ENCODE data around the gene TNFAIP8L2. TPM values are rescaled to one million over a fixed set of nuclear protein-coding genes. Genes with fewer than 3 reads are reported as not detected.

Gene TNFAIP8L2
- total RNA-seq, 4 donors from 2014 or later, result 2.0 to 5.2 (median 4.2) TPM

DNA sequence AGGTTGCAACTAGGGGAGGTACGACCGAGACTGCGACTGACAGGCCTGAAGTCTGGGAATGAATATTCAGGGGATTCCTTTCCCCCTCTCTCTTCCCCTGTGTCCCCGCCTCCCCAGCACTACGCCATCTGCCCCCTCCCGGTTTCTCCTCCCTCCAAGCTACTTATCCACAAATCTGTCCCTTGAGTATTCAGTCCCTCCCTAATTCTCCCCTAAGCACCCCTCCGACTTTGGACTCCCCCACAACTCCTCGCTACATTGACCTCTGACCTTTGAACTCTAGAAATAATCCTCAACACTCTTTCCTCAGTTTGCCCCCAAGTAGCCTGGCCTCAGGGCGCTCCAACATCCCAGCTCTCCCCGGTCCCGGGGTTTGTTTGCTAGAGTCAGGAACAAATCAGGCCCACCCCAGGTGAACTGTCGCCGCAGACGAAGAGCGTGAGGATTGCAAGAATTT, 8.9 kb downstream of the TNFAIP8L2 start:
- Histone ChIP-seq H3K4me1 (peaks cover 6 to 30% (median 20%) of the 10 kb centered on the region in 4 donors), H3K9me3 (no peaks in the 10 kb centered on the region), H3K27ac (peak overlapping the region; percentile 84 to 94 (median 88)), H3K4me3 (peak overlapping the region; percentile 32 to 94 (median 78)), H3K36me3 (peaks cover 0 to 18% (median 4%) of the 10 kb centered on the region in 4 donors), H3K27me3 (no peaks in the 10 kb centered on the region)
- peak; percentile 49 for DNase-seq
- intact Hi-C loops (cut with DNase I; ENCODE audit: low total_unique reads) (no loop called here), in situ Hi-C loops (cut with MboI; ENCODE audit: low pct_ligation_motif_present in 1 of 4, low pct_unique_long_range_greater_than_20kb in 1 of 4, low sequenced_read_pairs in 3 of 4) (loop anchor here in 1 of 4 donors (25.0 kb wide), 1 partner anchor 128 kb away; the partner anchor contains the start of genes BNIPL and C1orf56)
- TF ChIP-seq, protein P1, sequence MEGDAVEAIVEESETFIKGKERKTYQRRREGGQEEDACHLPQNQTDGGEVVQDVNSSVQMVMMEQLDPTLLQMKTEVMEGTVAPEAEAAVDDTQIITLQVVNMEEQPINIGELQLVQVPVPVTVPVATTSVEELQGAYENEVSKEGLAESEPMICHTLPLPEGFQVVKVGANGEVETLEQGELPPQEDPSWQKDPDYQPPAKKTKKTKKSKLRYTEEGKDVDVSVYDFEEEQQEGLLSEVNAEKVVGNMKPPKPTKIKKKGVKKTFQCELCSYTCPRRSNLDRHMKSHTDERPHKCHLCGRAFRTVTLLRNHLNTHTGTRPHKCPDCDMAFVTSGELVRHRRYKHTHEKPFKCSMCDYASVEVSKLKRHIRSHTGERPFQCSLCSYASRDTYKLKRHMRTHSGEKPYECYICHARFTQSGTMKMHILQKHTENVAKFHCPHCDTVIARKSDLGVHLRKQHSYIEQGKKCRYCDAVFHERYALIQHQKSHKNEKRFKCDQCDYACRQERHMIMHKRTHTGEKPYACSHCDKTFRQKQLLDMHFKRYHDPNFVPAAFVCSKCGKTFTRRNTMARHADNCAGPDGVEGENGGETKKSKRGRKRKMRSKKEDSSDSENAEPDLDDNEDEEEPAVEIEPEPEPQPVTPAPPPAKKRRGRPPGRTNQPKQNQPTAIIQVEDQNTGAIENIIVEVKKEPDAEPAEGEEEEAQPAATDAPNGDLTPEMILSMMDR (IDR thresholded peaks at IDR 0.05), result peak in 1 of 5 experiments; percentile 13
- TF ChIP-seq EP300 (IDR thresholded peaks at IDR 0.05; ENCODE audit: low read depth), result no peak
- 7 to 13% methylated on average over 3 to 15 of the region's 15 CpGs for WGBS, 2 donors (ENCODE audit: low coverage in 1 of 2)

DNA sequence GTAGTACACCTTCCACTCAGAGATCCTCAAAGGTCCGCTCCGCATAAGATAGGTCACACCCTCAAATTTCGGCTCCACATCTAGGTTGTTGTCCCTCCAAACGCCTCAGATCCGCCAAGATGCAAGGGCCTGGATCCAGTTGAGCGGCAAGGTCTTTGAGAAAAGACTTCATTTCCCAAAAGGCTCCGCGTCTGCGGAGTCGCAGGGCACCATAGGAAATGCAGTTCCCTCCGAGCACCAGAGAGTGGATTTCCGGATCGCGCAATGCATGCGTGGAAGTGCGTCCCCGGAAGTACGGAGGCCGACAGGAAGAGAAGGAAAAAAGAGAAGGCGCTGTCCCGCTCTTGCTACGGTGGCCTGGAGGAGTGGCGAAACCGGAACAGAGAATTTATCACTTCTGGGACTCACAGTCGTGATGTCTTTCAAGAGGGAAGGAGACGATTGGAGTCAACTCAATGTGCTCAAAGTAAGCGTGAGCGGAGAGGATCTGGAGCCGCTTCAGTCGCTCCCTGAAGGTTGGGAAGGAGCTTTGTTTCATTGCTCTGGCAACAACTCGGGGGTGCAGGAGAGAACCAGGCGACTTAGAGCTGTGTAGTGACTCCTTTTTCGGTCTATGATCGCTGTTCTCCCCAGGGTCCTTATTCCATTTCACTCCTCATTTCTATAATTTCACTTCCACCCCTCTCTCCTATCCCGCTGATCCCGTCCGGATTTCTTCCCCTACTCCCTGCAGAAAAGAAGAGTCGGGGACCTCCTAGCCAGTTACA, 9.5 kb downstream of the TNFAIP8L2 start, which contains the start of the genes LYSMD1 and SCNM1:
Gene LYSMD1, minus strand, starts transcription at position 165 of the 767 bp plus-strand sequence. CDS start 644 bp downstream, outside the sequence.
Gene SCNM1, plus strand, starts transcription at position 407 of the 767 bp plus-strand sequence. Its CDS starts 9 bp downstream, at position 416.
- in situ Hi-C loops (cut with MboI; ENCODE audit: low pct_ligation_motif_present in 1 of 4, low pct_unique_long_range_greater_than_20kb in 1 of 4, low sequenced_read_pairs in 3 of 4), result loop anchor here in 1 of 4 donors (25.0 kb wide), 1 partner anchor 129 kb away; the partner anchor contains the start of genes BNIPL and C1orf56
- peak; percentile 98 for DNase-seq
- intact Hi-C loops (cut with DNase I; ENCODE audit: low total_unique reads), result loop anchor here (1.0 kb wide), 1 partner anchor 24 kb away; no protein-coding TSS in a partner anchor
- Histone ChIP-seq H3K27me3 (no peaks in the 10 kb centered on the region), H3K4me3 (peak within 1 kb of the TSS; percentile 47 to 94 (median 78)), H3K9me3 (no peaks in the 10 kb centered on the region), H3K27ac (peak within 1 kb of the TSS; percentile 84 to 94 (median 88)), H3K36me3 (peaks cover 0 to 12% (median under 1%) of the 10 kb centered on the region in 4 donors), H3K4me1 (peaks cover 6 to 25% (median 20%) of the 10 kb centered on the region in 4 donors)
- WGBS, 2 donors (ENCODE audit: low coverage in 1 of 2), result 0 to 1% methylated on average over 2 to 38 of the region's 38 CpGs
- peak; percentile 62 for TF ChIP-seq POLR2A (IDR thresholded peaks at IDR 0.05)
- TF ChIP-seq POLR2AphosphoS5 (IDR thresholded peaks at IDR 0.05), result peak; percentile 89 to 94 (median 94)
- peak; percentile 44 for TF ChIP-seq EP300 (IDR thresholded peaks at IDR 0.05; ENCODE audit: low read depth)
- TF ChIP-seq, protein P1 (IDR thresholded peaks at IDR 0.05), result peak in 3 of 5 experiments; percentile 14 to 58 (median 49)

DNA sequence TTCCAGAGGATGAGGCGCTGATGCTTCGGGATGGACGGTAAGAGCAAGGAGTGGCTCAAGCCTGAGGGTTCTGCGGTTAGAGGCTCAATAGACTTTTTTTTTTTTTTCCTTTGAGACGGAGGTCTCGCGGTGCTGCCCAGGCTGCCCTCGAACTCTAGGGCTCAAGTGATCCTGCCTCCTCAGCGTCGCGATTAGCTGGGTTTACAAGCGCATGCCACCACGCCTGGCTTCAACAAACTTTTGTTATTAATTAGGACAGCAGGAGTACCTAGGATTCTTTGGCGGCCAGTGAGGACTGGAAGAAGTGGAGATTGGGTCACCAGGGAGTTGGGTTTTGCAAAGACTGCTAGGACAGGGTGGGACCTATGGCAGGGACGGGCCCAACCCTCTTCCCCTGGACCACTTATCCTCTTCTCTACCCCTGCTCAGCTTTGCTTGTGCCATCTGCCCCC, 10.1 kb downstream of the TNFAIP8L2 start:
- 3 to 5% methylated on average over 6 to 15 of the region's 15 CpGs for WGBS, 2 donors (ENCODE audit: low coverage in 1 of 2)
- no peak for DNase-seq
- peak overlapping the region; percentile 84 to 94 (median 88) for H3K27ac ChIP-seq
- no peaks in the 10 kb centered on the region for H3K27me3 ChIP-seq
- in situ Hi-C loops (cut with MboI; ENCODE audit: low pct_ligation_motif_present in 1 of 4, low pct_unique_long_range_greater_than_20kb in 1 of 4, low sequenced_read_pairs in 3 of 4) (loop anchor here in 1 of 4 donors (25.0 kb wide), 1 partner anchor 129 kb away; the partner anchor contains the start of genes BNIPL and C1orf56), intact Hi-C loops (cut with DNase I; ENCODE audit: low total_unique reads) (loop anchor here (1.0 kb wide), 1 partner anchor 24 kb away; no protein-coding TSS in a partner anchor)
- H3K36me3 ChIP-seq, result peaks cover 0 to 10% (median 0%) of the 10 kb centered on the region in 4 donors
- no peaks in the 10 kb centered on the region for H3K9me3 ChIP-seq
- TF ChIP-seq POLR2A (IDR thresholded peaks at IDR 0.05), result no peak
- TF ChIP-seq POLR2AphosphoS5 (IDR thresholded peaks at IDR 0.05), result no peak
- no peak for TF ChIP-seq EP300 (IDR thresholded peaks at IDR 0.05; ENCODE audit: low read depth)
- TF ChIP-seq, protein P1 (IDR thresholded peaks at IDR 0.05), result no peak
- peaks cover 6 to 25% (median 20%) of the 10 kb centered on the region in 4 donors for H3K4me1 ChIP-seq
- peak overlapping the region; percentile 47 to 94 (median 78) for H3K4me3 ChIP-seq

DNA sequence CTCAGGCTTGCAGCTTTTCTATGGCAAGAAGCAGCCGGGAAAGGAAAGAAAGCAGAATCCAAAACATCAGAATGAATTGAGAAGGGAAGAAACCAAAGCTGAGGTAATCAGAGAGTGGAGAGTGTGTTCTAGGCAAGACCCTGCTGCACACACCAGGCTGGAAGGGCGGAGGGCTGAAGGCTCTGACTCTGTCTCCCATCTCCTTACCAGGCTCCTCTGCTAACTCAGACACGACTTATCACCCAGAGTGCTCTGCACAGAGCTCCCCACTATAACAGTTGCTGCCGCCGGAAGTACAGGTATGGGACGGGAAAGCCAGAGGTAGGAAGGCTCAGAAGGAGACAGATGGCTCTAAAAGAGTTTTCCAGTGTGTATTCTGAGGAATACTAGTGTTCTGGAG, 10.7 kb downstream of the TNFAIP8L2 start:
- Histone ChIP-seq H3K9me3 (no peaks in the 10 kb centered on the region), H3K36me3 (peaks cover 0 to 10% (median 0%) of the 10 kb centered on the region in 4 donors), H3K4me1 (peaks cover 6 to 25% (median 20%) of the 10 kb centered on the region in 4 donors), H3K27ac (no peak overlapping the region), H3K27me3 (no peaks in the 10 kb centered on the region), H3K4me3 (peak overlapping the region in 1 of 4 donors; percentile 86)
- intact Hi-C loops (cut with DNase I; ENCODE audit: low total_unique reads), result no loop called here
- no peak for DNase-seq
- WGBS, 2 donors (ENCODE audit: low coverage in 1 of 2), result 87 to 89% methylated on average over 3 to 6 of the region's 6 CpGs
- TF ChIP-seq, protein P1 (IDR thresholded peaks at IDR 0.05), result no peak
- TF ChIP-seq POLR2A (IDR thresholded peaks at IDR 0.05) (no peak), EP300 (IDR thresholded peaks at IDR 0.05; ENCODE audit: low read depth) (no peak), POLR2AphosphoS5 (IDR thresholded peaks at IDR 0.05) (no peak)
- in situ Hi-C loops (cut with MboI; ENCODE audit: low pct_ligation_motif_present in 1 of 4, low pct_unique_long_range_greater_than_20kb in 1 of 4, low sequenced_read_pairs in 3 of 4), result loop anchor here in 1 of 4 donors (25.0 kb wide), 1 partner anchor 130 kb away; the partner anchor contains the start of genes BNIPL and C1orf56

Measured in transverse colon (tissue), 4 donors.